Measurements from ENCODE around the gene KLHL14. TPM values are rescaled to one million over a fixed set of nuclear protein-coding genes. Genes with fewer than 3 reads are reported as not detected.

KLHL14 gene
- total and polyA plus RNA-seq, 2 of the 13 experiments (the other 11 are each of a cell fraction or from before 2014, with no cell fraction given): 16.0 to 41.8 TPM

GRCh38 chr18:32714571-32715148 is 58.2 kb downstream of the KLHL14 start (continued):
- TF ChIP-seq ZHX2 (IDR thresholded peaks at IDR 0.05; ENCODE audit: low read depth) (no peak), ZHX2 (CRISPR knock-in tag; IDR thresholded peaks at IDR 0.05; ENCODE audit: borderline replicate concordance) (no peak), MIXL1 (CRISPR knock-in tag; IDR thresholded peaks at IDR 0.05) (peak; percentile 52; the same call in 1 of the 2 replicates), NR1H2 (CRISPR knock-in tag; IDR thresholded peaks at IDR 0.05; ENCODE audit: borderline replicate concordance, low read depth) (no peak), ZNF326 (CRISPR knock-in tag; IDR thresholded peaks at IDR 0.05; ENCODE audit: borderline replicate concordance) (no peak), NFE2L1 (CRISPR knock-in tag; IDR thresholded peaks at IDR 0.05; ENCODE audit: borderline replicate concordance) (no peak), HNRNPL (IDR thresholded peaks at IDR 0.05; ENCODE audit: low read depth, low read length) (no peak), JARID2 (CRISPR knock-in tag; IDR thresholded peaks at IDR 0.05; ENCODE audit: insufficient replicate concordance) (no peak), ZBTB21 (CRISPR knock-in tag; IDR thresholded peaks at IDR 0.05) (no peak), TAF15 (IDR thresholded peaks at IDR 0.05; ENCODE audit: low read depth, low read length, poor library complexity, severe bottlenecking) (no peak), ZBTB37 (CRISPR knock-in tag; IDR thresholded peaks at IDR 0.05) (no peak), JUN (CRISPR knock-in tag; IDR thresholded peaks at IDR 0.05) (no peak), ZNF574 (CRISPR knock-in tag; IDR thresholded peaks at IDR 0.05) (no peak), HNRNPK (IDR thresholded peaks at IDR 0.05; ENCODE audit: low read depth, low read length, poor library complexity, severe bottlenecking) (no peak), HOXA5 (CRISPR knock-in tag; IDR thresholded peaks at IDR 0.05) (0 out of 2 replicates have a peak, but pooled peaks have one; percentile 52), TRIM24 (CRISPR knock-in tag; IDR thresholded peaks at IDR 0.05) (no peak)

Data from HepG2 (cell line).